OCI-LY1 (cell line): Measurements from ENCODE around the gene C2CD3.
"Not testable (repeated sequence)": the region's sequence is repeated elsewhere in the genome, so short reads cannot be mapped to it uniquely, and the experiment has no call there.

Experiments
- H2AFZ ChIP-seq: fragments of 200-600 bp; sonication (generic), shearing (Covaris generic); 2 replicates; pipeline ENCODE4 v1.6.0; 2014; ENCODE audit warnings: antibody characterized with exemption, mild to moderate bottlenecking, low read length
- H3F3A ChIP-seq: fragments of 200-600 bp; sonication (generic), shearing (Covaris generic); 2 replicates; pipeline ENCODE4 v1.6.0; 2014; ENCODE audit warnings: mild to moderate bottlenecking, antibody characterized with exemption, low read length, moderate library complexity; ENCODE audit not compliant: insufficient read depth
- H3K27ac ChIP-seq: fragments of 200-600 bp; sonication (generic); 2 replicates; pipeline ENCODE4 v1.5.1; 2014; ENCODE audit warnings: low read length, mixed run types, mild to moderate bottlenecking, low read depth; ENCODE audit not compliant: poor library complexity, severe bottlenecking
- H3K27me3 ChIP-seq: fragments of 200-600 bp; sonication (generic); 2 replicates; pipeline ENCODE4 v1.6.0; 2014; ENCODE audit warnings: antibody characterized with exemption, mild to moderate bottlenecking, low read length, moderate library complexity; ENCODE audit not compliant: insufficient read depth
- H3K36me3 ChIP-seq: fragments of 200-600 bp; sonication (generic); 2 replicates; pipeline ENCODE4 v1.6.1; 2014; ENCODE audit warnings: mild to moderate bottlenecking, antibody characterized with exemption, low read length, moderate library complexity, mixed read lengths; ENCODE audit not compliant: insufficient read depth
- H3K4me1 ChIP-seq: fragments of 200-600 bp; sonication (generic); 2 replicates; pipeline ENCODE4 v1.5.1; 2014; ENCODE audit warnings: mild to moderate bottlenecking, low read length, moderate library complexity; ENCODE audit not compliant: insufficient read depth, severe bottlenecking
- H3K4me2 ChIP-seq: fragments of 200-600 bp; sonication (generic), shearing (Covaris generic); 2 replicates; pipeline ENCODE4 v1.6.1; 2014; ENCODE audit warnings: low read length
- H3K4me3 ChIP-seq: fragments of 200-600 bp; sonication (generic); 2 replicates; pipeline ENCODE4 v1.5.1; 2014; ENCODE audit warnings: low read length, low read depth, mild to moderate bottlenecking, mixed read lengths; ENCODE audit not compliant: poor library complexity, severe bottlenecking
- H3K79me2 ChIP-seq: fragments of 200-600 bp; shearing (Covaris generic); 2 replicates; pipeline ENCODE4 v1.6.1; 2016; ENCODE audit warnings: mixed run types, low read length, mixed read lengths; ENCODE audit not compliant: insufficient read depth
- H3K9ac ChIP-seq: fragments of 200-600 bp; sonication (generic), shearing (Covaris generic); 2 replicates; pipeline ENCODE4 v1.6.1; 2014; ENCODE audit warnings: mild to moderate bottlenecking, low read length, mixed read lengths
- H3K9me2 ChIP-seq: fragments of 200-600 bp; sonication (generic), shearing (Covaris generic); 2 replicates; pipeline ENCODE4 v1.6.1; 2014; ENCODE audit warnings: low read depth, mild to moderate bottlenecking, low read length, mixed read lengths
- H3K9me3 ChIP-seq: fragments of 200-600 bp; shearing (Covaris generic); 2 replicates; pipeline ENCODE4 v1.6.1; 2014; ENCODE audit warnings: low read length, mixed read lengths
- H4K20me1 ChIP-seq: fragments of 200-600 bp; sonication (generic), shearing (Covaris generic); 2 replicates; pipeline ENCODE4 v1.6.0; 2016; ENCODE audit warnings: mild to moderate bottlenecking, low read length; ENCODE audit not compliant: insufficient read depth
- EZH2 ChIP-seq: fragments of 200-600 bp; sonication (generic), shearing (Covaris generic); IDR thresholded peaks from 2 replicates; pipeline ENCODE4 v1.8.0; 2017; ENCODE audit warnings: borderline replicate concordance, mixed run types, mild to moderate bottlenecking, antibody characterized with exemption, low read length, moderate library complexity, mixed read lengths
- TF ChIP-seq, protein P1 (sequence below): fragments of 200-600 bp; sonication (generic), shearing (Covaris generic); IDR thresholded peaks from 2 replicates; pipeline ENCODE4 v1.5.1; 2017; ENCODE audit warnings: mild to moderate bottlenecking, antibody characterized with exemption, low read length, moderate library complexity, mixed read lengths

The C2CD3 gene

DNA sequence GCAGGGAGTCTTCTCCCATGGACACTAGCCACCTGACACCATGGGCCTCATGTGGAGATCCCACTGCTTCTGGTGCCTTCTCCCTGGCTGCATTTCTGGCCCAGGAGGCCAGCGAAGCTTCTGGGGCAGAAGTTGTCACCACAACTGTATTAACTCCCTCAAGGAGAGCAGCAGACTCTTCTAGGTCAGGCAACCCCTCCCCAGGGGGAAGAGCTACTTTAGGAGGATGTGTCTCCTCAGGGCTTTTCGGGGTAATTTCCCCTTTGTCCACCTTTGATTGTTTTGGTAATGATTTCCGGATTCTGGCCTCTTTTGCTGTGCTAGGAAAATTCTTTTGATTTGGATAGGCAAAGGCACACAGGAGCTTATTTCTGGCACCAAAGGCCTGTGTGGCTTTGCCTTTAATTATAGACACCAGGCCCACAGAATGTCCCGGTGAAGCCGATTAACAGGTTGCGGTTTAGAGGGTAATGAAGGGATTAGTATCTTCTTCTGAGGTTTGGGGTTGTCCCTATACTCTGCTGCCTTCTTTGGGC lies 179.3 kb downstream of the C2CD3 start:
- peak overlapping the region; percentile 98 for H3K27ac ChIP-seq
- no peak overlapping the region for H2AFZ ChIP-seq

DNA sequence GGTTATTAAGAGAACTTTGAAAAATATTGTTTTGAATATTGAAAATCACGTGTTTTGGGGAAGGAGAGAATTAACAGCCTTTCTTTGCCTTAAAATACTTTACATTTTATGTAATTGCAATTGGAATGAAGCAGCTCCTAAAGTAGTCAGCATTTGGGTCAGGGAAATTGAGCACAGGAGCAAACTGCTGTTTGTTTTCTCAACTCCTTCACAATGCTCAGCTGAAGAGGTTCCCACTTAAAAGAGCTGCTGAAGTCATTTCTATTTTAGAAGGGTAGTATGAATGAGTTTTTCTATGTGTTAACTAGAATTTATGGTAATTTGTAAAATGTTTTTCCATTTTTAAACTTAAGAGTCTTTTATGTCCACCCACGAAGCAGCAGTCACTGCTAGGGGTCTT lies 180.1 kb downstream of the C2CD3 start:
- no peaks in the 10 kb centered on the region for H3K9me3 ChIP-seq
- H3K27ac ChIP-seq = peak overlapping the region; percentile 98
- no peaks in the 10 kb centered on the region for H3K27me3 ChIP-seq
- H3K9ac ChIP-seq = peak overlapping the region; percentile 54; the same call in 1 of the 2 replicates
- peak overlapping the region; percentile 63 for H3K4me2 ChIP-seq
- no peaks in the 10 kb centered on the region for H4K20me1 ChIP-seq
- H2AFZ ChIP-seq = no peak overlapping the region
- TF ChIP-seq, protein P1, sequence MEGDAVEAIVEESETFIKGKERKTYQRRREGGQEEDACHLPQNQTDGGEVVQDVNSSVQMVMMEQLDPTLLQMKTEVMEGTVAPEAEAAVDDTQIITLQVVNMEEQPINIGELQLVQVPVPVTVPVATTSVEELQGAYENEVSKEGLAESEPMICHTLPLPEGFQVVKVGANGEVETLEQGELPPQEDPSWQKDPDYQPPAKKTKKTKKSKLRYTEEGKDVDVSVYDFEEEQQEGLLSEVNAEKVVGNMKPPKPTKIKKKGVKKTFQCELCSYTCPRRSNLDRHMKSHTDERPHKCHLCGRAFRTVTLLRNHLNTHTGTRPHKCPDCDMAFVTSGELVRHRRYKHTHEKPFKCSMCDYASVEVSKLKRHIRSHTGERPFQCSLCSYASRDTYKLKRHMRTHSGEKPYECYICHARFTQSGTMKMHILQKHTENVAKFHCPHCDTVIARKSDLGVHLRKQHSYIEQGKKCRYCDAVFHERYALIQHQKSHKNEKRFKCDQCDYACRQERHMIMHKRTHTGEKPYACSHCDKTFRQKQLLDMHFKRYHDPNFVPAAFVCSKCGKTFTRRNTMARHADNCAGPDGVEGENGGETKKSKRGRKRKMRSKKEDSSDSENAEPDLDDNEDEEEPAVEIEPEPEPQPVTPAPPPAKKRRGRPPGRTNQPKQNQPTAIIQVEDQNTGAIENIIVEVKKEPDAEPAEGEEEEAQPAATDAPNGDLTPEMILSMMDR = no peak
- no peak for TF ChIP-seq EZH2
- H3K36me3 ChIP-seq = no peaks in the 10 kb centered on the region
- H3F3A ChIP-seq = peaks cover 20% of the 10 kb centered on the region
- H3K9me2 ChIP-seq = no peaks in the 10 kb centered on the region
- peaks cover 79% of the 10 kb centered on the region for H3K4me1 ChIP-seq
- H3K4me3 ChIP-seq = peak overlapping the region; percentile 30
- H3K79me2 ChIP-seq = no peaks in the 10 kb centered on the region

More for the DNA sequence above, 179.3 kb downstream of the C2CD3 start:
- H3K9me3 ChIP-seq = no peaks in the 10 kb centered on the region
- H3K4me1 ChIP-seq = peaks cover 86% of the 10 kb centered on the region
- H3F3A ChIP-seq = peaks cover 20% of the 10 kb centered on the region
- H3K4me2 ChIP-seq = peak overlapping the region; percentile 63
- peak overlapping the region; percentile 30 for H3K4me3 ChIP-seq
- H3K27me3 ChIP-seq = no peaks in the 10 kb centered on the region
- no peak for TF ChIP-seq EZH2
- peak overlapping the region; percentile 54; the same call in 1 of the 2 replicates for H3K9ac ChIP-seq
- no peaks in the 10 kb centered on the region for H3K36me3 ChIP-seq
- H3K9me2 ChIP-seq = no peaks in the 10 kb centered on the region
- no peaks in the 10 kb centered on the region for H4K20me1 ChIP-seq
- no peaks in the 10 kb centered on the region for H3K79me2 ChIP-seq

DNA sequence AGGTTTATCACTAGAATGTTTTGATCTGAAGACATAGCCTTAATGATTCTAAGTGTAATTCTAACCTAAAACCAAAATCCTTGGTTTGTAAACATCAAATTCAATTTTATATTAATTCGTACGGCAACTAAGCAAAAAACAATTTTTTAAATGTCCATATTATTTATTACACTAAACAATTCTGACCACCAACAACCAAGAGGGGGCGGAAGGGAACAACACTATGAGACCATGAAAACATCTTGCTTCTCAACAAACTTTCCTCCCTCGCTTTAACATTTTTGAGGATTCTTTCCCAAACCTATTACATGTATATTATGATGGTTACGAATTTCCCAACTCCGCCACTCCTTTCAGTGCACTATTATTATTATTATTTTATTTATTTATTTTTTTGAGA lies 181.6 kb downstream of the C2CD3 start:
- no peaks in the 10 kb centered on the region for H3K36me3 ChIP-seq
- peaks cover 9% of the 10 kb centered on the region for H3F3A ChIP-seq
- H3K9me2 ChIP-seq = no peaks in the 10 kb centered on the region
- H3K9me3 ChIP-seq = no peaks in the 10 kb centered on the region
- no peaks in the 10 kb centered on the region for H3K27me3 ChIP-seq
- H3K4me1 ChIP-seq = peaks cover 78% of the 10 kb centered on the region
- no peak overlapping the region for H3K9ac ChIP-seq
- no peak overlapping the region for H3K4me2 ChIP-seq
- no peaks in the 10 kb centered on the region for H3K79me2 ChIP-seq
- H2AFZ ChIP-seq = no peak overlapping the region
- TF ChIP-seq, protein P1 = no peak
- no peak for TF ChIP-seq EZH2
- H3K27ac ChIP-seq = peak overlapping the region; percentile 98
- H3K4me3 ChIP-seq = no peak overlapping the region
- no peaks in the 10 kb centered on the region for H4K20me1 ChIP-seq

DNA sequence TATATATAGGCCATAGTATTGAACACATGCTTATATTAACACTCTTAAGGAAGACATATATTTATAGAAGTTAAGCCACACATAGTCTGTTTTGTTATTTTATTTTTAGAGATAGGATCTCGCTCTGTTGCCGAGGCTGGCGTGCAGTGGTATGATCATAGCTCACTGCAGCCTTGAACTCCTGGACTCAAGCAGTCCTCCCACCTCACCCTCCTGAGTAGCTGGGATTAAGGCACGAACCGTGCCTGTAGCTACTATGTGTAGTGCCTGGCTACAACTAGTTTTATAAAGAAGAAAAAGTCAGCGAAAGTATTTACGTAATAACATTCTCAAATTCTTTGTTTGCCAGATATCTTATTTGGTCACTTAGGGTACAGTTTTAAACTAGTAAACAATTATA lies 182.6 kb downstream of the C2CD3 start:
- Histone ChIP-seq H3F3A (peaks cover 8% of the 10 kb centered on the region; the same call in 1 of the 2 replicates), H3K4me2 (no peak overlapping the region), H3K4me1 (peaks cover 78% of the 10 kb centered on the region), H3K27me3 (no peaks in the 10 kb centered on the region), H2AFZ (no peak overlapping the region), H3K4me3 (no peak overlapping the region), H3K79me2 (no peaks in the 10 kb centered on the region), H3K9me3 (no peaks in the 10 kb centered on the region), H3K36me3 (no peaks in the 10 kb centered on the region), H3K27ac (peak overlapping the region; percentile 39), H3K9me2 (no peaks in the 10 kb centered on the region), H4K20me1 (no peaks in the 10 kb centered on the region), H3K9ac (no peak overlapping the region)
- no peak for TF ChIP-seq EZH2
- TF ChIP-seq, protein P1 = no peak

DNA sequence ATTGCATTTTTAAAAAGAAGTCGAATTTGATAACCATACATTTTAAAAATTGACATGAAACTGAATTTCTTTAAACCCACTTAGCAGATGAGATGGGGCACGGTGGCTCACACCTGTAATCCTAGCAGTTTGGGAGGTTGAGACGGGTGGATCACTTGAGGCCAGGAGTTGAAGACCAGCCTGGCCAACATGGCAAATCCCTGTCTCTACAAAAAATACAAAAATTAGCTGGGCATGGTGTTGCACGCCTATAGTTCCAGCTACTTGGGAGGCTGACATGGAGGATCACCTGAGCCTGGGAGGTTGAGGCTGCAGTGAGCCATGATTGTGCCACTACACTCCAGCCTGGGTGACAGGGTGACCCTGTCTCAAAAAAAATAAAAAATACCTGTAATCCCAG lies 185.1 kb downstream of the C2CD3 start:
- H3K27me3 ChIP-seq, H4K20me1 ChIP-seq, H3K9me3 ChIP-seq, H3K9me2 ChIP-seq, H3K4me2 ChIP-seq, H3K4me3 ChIP-seq, H3K9ac ChIP-seq, H2AFZ ChIP-seq: not testable (repeated sequence)
- peaks cover 19% of the 10 kb centered on the region for H3K36me3 ChIP-seq
- H3F3A ChIP-seq = peaks cover 14% of the 10 kb centered on the region
- H3K79me2 ChIP-seq = peaks cover 13% of the 10 kb centered on the region
- H3K27ac ChIP-seq = peak overlapping the region; percentile 98
- peaks cover 60% of the 10 kb centered on the region for H3K4me1 ChIP-seq
